Vagina (tissue), 2 donors: ENCODE measurements around the gene GLI3.

Experiments used
- CTCF ChIP-seq, 3 experiments: fragments of 450-650 bp in 2 of 3; fragments of 200-600 bp in 1 of 3; sonication (generic) in 1 of 3; IDR thresholded peaks; one replicate each; pipeline ENCODE4 v1.5.1; 2017 to 2019; ENCODE audit warnings: antibody characterized with exemption in 3 of 3, mild to moderate bottlenecking in 2 of 3, moderate library complexity in 2 of 3
- POLR2A ChIP-seq, 2 donors: fragments of 450-650 bp; IDR thresholded peaks; one replicate each; pipeline ENCODE4 v1.6.1; 2017; ENCODE audit warnings: antibody characterized with exemption in 2 of 2, mild to moderate bottlenecking in 2 of 2, moderate library complexity in 2 of 2
- POLR2AphosphoS5 ChIP-seq, 2 donors: sonication (generic); formaldehyde crosslinking; IDR thresholded peaks; one replicate each; pipeline ENCODE4 v1.9.0; 2017; ENCODE audit warnings: antibody characterized with exemption in 2 of 2, mild to moderate bottlenecking in 2 of 2, low read depth in 1 of 2; ENCODE audit not compliant: insufficient read depth in 1 of 2

- TF ChIP-seq CTCF (IDR thresholded peaks at IDR 0.05) (no peak), POLR2AphosphoS5 (IDR thresholded peaks at IDR 0.05; ENCODE audit: insufficient read depth in 1 of 2, low read depth in 1 of 2) (no peak), POLR2A (IDR thresholded peaks at IDR 0.05) (no peak)
Observed at GRCh38 chr7:42128703-42129102, 108.3 kb downstream of the GLI3 start.
